SK-N-SH (cell line): ENCODE data around the gene FRMD8. TPM values are rescaled to one million over a fixed set of nuclear protein-coding genes. Genes with fewer than 3 reads are reported as not detected.
A peak's percentile ranks its signal among the peaks of the same experiment; 100 is the strongest.

ENCODE experiments used
- CTCF ChIA-PET: fragments of 300-600, 350-600 bp; formaldehyde crosslinking; extraction: SDS; loops from one replicate; lab custom pipeline; 2021; lab: Yijun Ruan, JAX
- POLR2A ChIA-PET: fragments of 350-600 bp; sonication (Branson Sonifier 250); formaldehyde crosslinking; extraction: SDS; loops from one replicate; lab custom pipeline; 2020; ENCODE audit warnings: antibody characterized with exemption, inconsistent platforms; lab: Yijun Ruan, JAX
- DNase-seq: peaks from one replicate; pipeline ENCODE4 v3.0.0; 2012
- H2AFZ ChIP-seq: fragments of 200-600 bp; sonication (generic); 2 replicates; pipeline ENCODE4 v1.8.1; 2016; ENCODE audit warnings: antibody characterized with exemption, mild to moderate bottlenecking, low read depth
- H3F3A ChIP-seq: fragments of 200-600 bp; sonication (generic); replicated peaks from 2 replicates; pipeline ENCODE3; 2016; ENCODE audit warnings: antibody characterized with exemption, mild to moderate bottlenecking; ENCODE audit not compliant: insufficient read depth
- H3K27ac ChIP-seq, 2 experiments: fragments of 200-500 bp in 1 of 2; fragments of 200-600 bp in 1 of 2; sonication (Bioruptor generic) in 1 of 2; sonication (generic), shearing (Covaris generic) in 1 of 2; 2 replicates each; pipeline versions ENCODE4 v1.5.1 to v1.6.1; 2014 to 2016; ENCODE audit warnings: low read depth in 2 of 2, inconsistent platforms in 1 of 2, low read length in 1 of 2, mild to moderate bottlenecking in 1 of 2, mixed read lengths in 1 of 2
- H3K27me3 ChIP-seq: fragments of 200-600 bp; sonication (generic), shearing (Covaris generic); 2 replicates; pipeline ENCODE4 v1.6.1; 2016; ENCODE audit warnings: mixed run types; ENCODE audit not compliant: insufficient read depth
- H3K36me3 ChIP-seq, 2 experiments: fragments of 200-500 bp in 1 of 2; fragments of 200-600 bp in 1 of 2; sonication (Bioruptor generic) in 1 of 2; sonication (generic) in 1 of 2; replicated peaks in 1 of 2; 2 replicates each; pipeline versions ENCODE3 to v1.5.1; 2014 to 2016; ENCODE audit warnings: low read length in 1 of 2, mild to moderate bottlenecking in 1 of 2; ENCODE audit not compliant: insufficient read depth in 2 of 2, control insufficient read depth in 1 of 2
- H3K4me1 ChIP-seq, 2 experiments: fragments of 200-500 bp in 1 of 2; fragments of 200-600 bp in 1 of 2; sonication (Bioruptor generic) in 1 of 2; sonication (generic), shearing (Covaris generic) in 1 of 2; 2 replicates each; pipeline versions ENCODE4 v1.5.1 to v1.6.1; 2014 to 2016; ENCODE audit warnings: low read depth in 1 of 2, low read length in 1 of 2, mixed run types in 1 of 2; ENCODE audit not compliant: insufficient read depth in 2 of 2, control insufficient read depth in 1 of 2
- H3K4me2 ChIP-seq: fragments of 200-600 bp; sonication (generic), shearing (Covaris generic); 2 replicates; pipeline ENCODE4 v1.6.1; 2017; ENCODE audit warnings: mixed run types
- H3K4me3 ChIP-seq, 2 experiments: fragments of 200-500 bp in 1 of 2; fragments of 200-600 bp in 1 of 2; sonication (Bioruptor generic) in 1 of 2; sonication (generic), shearing (Covaris generic) in 1 of 2; 2 replicates each; pipeline versions ENCODE4 v1.5.1 to v1.8.1; 2014 to 2016; ENCODE audit warnings: low read depth in 2 of 2, inconsistent platforms in 1 of 2, low read length in 1 of 2, mild to moderate bottlenecking in 1 of 2, mixed read lengths in 1 of 2, moderate library complexity in 1 of 2
- H3K79me2 ChIP-seq: fragments of 200-600 bp; sonication (generic); 2 replicates; pipeline ENCODE4 v1.8.1; 2017; ENCODE audit warnings: mild to moderate bottlenecking; ENCODE audit not compliant: insufficient read depth
- H3K9ac ChIP-seq: fragments of 200-600 bp; sonication (generic); 2 replicates; pipeline ENCODE4 v1.6.1; 2017; ENCODE audit warnings: mixed run types
- H3K9me2 ChIP-seq: fragments of 200-600 bp; sonication (generic); 2 replicates; pipeline ENCODE4 v1.6.1; 2017; ENCODE audit warnings: mixed run types
- H3K9me3 ChIP-seq: fragments of 200-600 bp; sonication (generic); 2 replicates; pipeline ENCODE4 v1.6.1; 2017; ENCODE audit warnings: mixed run types, mild to moderate bottlenecking, moderate library complexity
- H4K20me1 ChIP-seq: fragments of 200-600 bp; sonication (generic); 2 replicates; pipeline ENCODE4 v1.6.1; 2017; ENCODE audit warnings: mild to moderate bottlenecking, mixed run types; ENCODE audit not compliant: insufficient read depth
- CHD2 ChIP-seq: fragments of 150-350 bp; IDR thresholded peaks from 2 replicates; pipeline ENCODE4 v1.6.1; 2018; ENCODE audit warnings: low read length; ENCODE audit not compliant: partially characterized antibody
- ELF1 ChIP-seq: IDR thresholded peaks from 2 replicates; pipeline ENCODE4 v1.4.0; 2012
- EP300 ChIP-seq, 2 experiments: IDR thresholded peaks; 2 replicates each; pipeline versions ENCODE4 v1.4.0 to v1.6.1; 2012; ENCODE audit warnings: borderline replicate concordance in 1 of 2, low read depth in 1 of 2, low read length in 1 of 2
- EZH2phosphoT487 ChIP-seq: fragments of 200-600 bp; sonication (generic); IDR thresholded peaks from 2 replicates; pipeline ENCODE4 v1.6.1; 2017; ENCODE audit warnings: low read depth, mixed run types, mild to moderate bottlenecking, antibody characterized with exemption, moderate library complexity, borderline replicate concordance
- FOSL2 ChIP-seq: IDR thresholded peaks from 2 replicates; pipeline ENCODE4 v1.4.0; 2012; ENCODE audit warnings: low read depth, mild to moderate bottlenecking, moderate library complexity, borderline replicate concordance
- FOXM1 ChIP-seq: IDR thresholded peaks from 2 replicates; pipeline ENCODE4 v1.4.0; 2012; ENCODE audit warnings: low read depth, mild to moderate bottlenecking
- GATA2 ChIP-seq: sonication (generic); formaldehyde crosslinking; IDR thresholded peaks from 2 replicates; pipeline ENCODE4 v1.5.0; 2020; ENCODE audit warnings: mild to moderate bottlenecking, missing genetic modification reagents
- MAX ChIP-seq: IDR thresholded peaks from 2 replicates; pipeline ENCODE4 v1.4.0; 2012; ENCODE audit warnings: low read depth
- MEF2A ChIP-seq: IDR thresholded peaks from 2 replicates; pipeline ENCODE4 v1.4.0; 2012; ENCODE audit warnings: low read depth, borderline replicate concordance
- MXI1 ChIP-seq: IDR thresholded peaks from 2 replicates; pipeline ENCODE4 v1.6.1; 2012; ENCODE audit warnings: mild to moderate bottlenecking, low read depth, low read length, improper control_type of control experiment
- NFIC ChIP-seq: IDR thresholded peaks from 2 replicates; pipeline ENCODE4 v1.4.0; 2012; ENCODE audit warnings: borderline replicate concordance
- NRF1 ChIP-seq: IDR thresholded peaks from 2 replicates; pipeline ENCODE4 v1.6.1; 2012; ENCODE audit warnings: low read depth, mild to moderate bottlenecking, low read length
- PBX3 ChIP-seq: IDR thresholded peaks from 2 replicates; pipeline ENCODE4; 2012
- POLR2AphosphoS5 ChIP-seq: IDR thresholded peaks from 2 replicates; pipeline ENCODE4 v1.6.1; 2012; ENCODE audit warnings: low read depth, low read length
- REST ChIP-seq: IDR thresholded peaks from 2 replicates; pipeline ENCODE4 v1.6.1; 2012; ENCODE audit warnings: mild to moderate bottlenecking, low read depth, low read length, moderate library complexity
- RFX5 ChIP-seq: IDR thresholded peaks from 2 replicates; pipeline ENCODE4 v1.6.1; 2012; ENCODE audit warnings: mild to moderate bottlenecking, improper control_type of control experiment, low read length
- RXRA ChIP-seq: IDR thresholded peaks from 2 replicates; pipeline ENCODE4 v1.4.0; 2012; ENCODE audit warnings: low read depth, mild to moderate bottlenecking, borderline replicate concordance
- SIN3A ChIP-seq: IDR thresholded peaks from 2 replicates; pipeline ENCODE4 v1.6.1; 2012; ENCODE audit warnings: low read depth, mild to moderate bottlenecking, low read length, moderate library complexity, borderline replicate concordance
- SMC3 ChIP-seq: IDR thresholded peaks from 2 replicates; pipeline ENCODE4 v1.6.1; 2012; ENCODE audit warnings: low read depth, low read length, improper control_type of control experiment
- TAF1 ChIP-seq: IDR thresholded peaks from 2 replicates; pipeline ENCODE4 v1.6.1; 2012; ENCODE audit warnings: low read depth, mild to moderate bottlenecking, low read length, moderate library complexity, borderline replicate concordance
- TCF12 ChIP-seq: IDR thresholded peaks from 2 replicates; pipeline ENCODE4 v1.4.0; 2012
- USF1 ChIP-seq: IDR thresholded peaks from 2 replicates; pipeline ENCODE4 v1.4.0; 2012; ENCODE audit warnings: low read depth, borderline replicate concordance
- USF2 ChIP-seq: fragments of 150-350 bp; IDR thresholded peaks from 2 replicates; pipeline ENCODE4 v1.6.1; 2017; ENCODE audit warnings: antibody characterized with exemption, low read length, low read depth, borderline replicate concordance
- YY1 ChIP-seq: IDR thresholded peaks from 2 replicates; pipeline ENCODE4 v1.4.0; 2012; ENCODE audit warnings: low read depth, mild to moderate bottlenecking
- WGBS: methylation state at CpG from one replicate; pipeline ENCODE4 v1.1.6; 2017; ENCODE audit warnings: low lambda C conversion rate; 5-methylcytosine and 5-hydroxymethylcytosine counted together
- polyA plus RNA-seq, 3 experiments: library from polyadenylated mRNA; depleted of rRNA; stranded (reverse); fragments of >200 nt; gene quantifications; 2 replicates each; pipeline ENCODE4 v1.2.3, GENCODE V29; 2012

The FRMD8 gene
- polyA plus RNA-seq, 1 of the 3 experiments (the other 2 are of a cell fraction): 19.0 TPM

GRCh38 chr11:65418681-65419459 is 32.4 kb downstream of the FRMD8 start (continued):
- peak; percentile 88 for TF ChIP-seq MAX
- TF ChIP-seq SMC3: no peak
- no peak for TF ChIP-seq REST
- peak; percentile 80 for TF ChIP-seq CHD2
- peak; percentile 50; the same call in 1 of the 2 replicates for TF ChIP-seq MXI1
- TF ChIP-seq RXRA: peak; percentile 46; the same call in 1 of the 2 replicates
- no peak for TF ChIP-seq FOSL2
- no peak for TF ChIP-seq YY1
- no peak for TF ChIP-seq ELF1
- TF ChIP-seq MEF2A: no peak
- no peak for TF ChIP-seq NRF1
- TF ChIP-seq RFX5: 0 out of 2 replicates have a peak, but pooled peaks have one; percentile 9
- no peak for TF ChIP-seq EZH2phosphoT487
- TF ChIP-seq TCF12: peak; percentile 27
- peak; percentile 58; the same call in 1 of the 2 replicates for TF ChIP-seq TAF1
- TF ChIP-seq POLR2AphosphoS5: peak; percentile 55; the same call in 1 of the 2 replicates
- TF ChIP-seq GATA2 (CRISPR knock-in tag): no peak
- TF ChIP-seq NFIC: peak; percentile 86
- TF ChIP-seq, all 33 proteins: peak for 14

GRCh38 chr11:65419460-65419771 is 33.0 kb downstream of the FRMD8 start:
- peak overlapping the region; percentile 94 for H3K4me2 ChIP-seq
- peaks cover 50 to 61% of the 10 kb centered on the region in 2 experiments for H3K4me1 ChIP-seq
- peak overlapping the region; percentile 100 for H3K27ac ChIP-seq
- WGBS: 63% methylated on average over 7 of the region's 7 CpGs
- no peak for DNase-seq
- peak overlapping the region; percentile 98 for H3K9ac ChIP-seq
- no peak overlapping the region for H2AFZ ChIP-seq
- ChIA-PET POLR2A (interaction anchor here (1.1 to 17.2 kb wide), 6 partner anchors 25 to 79 kb away, joined by 4 to 1027 read pairs (median 8); partner anchors contain the start of gene MALAT1), CTCF (interaction anchor here (1.0 to 13.0 kb wide), 10 partner anchors 30 to 103 kb away, joined by 3 to 223 read pairs (median 6); partner anchors contain the start of genes MALAT1 and SLC25A45)
- peak overlapping the region; percentile 13 to 18; a peak in 3 of 4 replicates for H3K4me3 ChIP-seq
- peaks cover 18% of the 10 kb centered on the region for H4K20me1 ChIP-seq
- no peaks in the 10 kb centered on the region for H3K9me2 ChIP-seq
- H3K36me3 ChIP-seq: peaks cover 6 to 14% of the 10 kb centered on the region in 2 experiments
- H3F3A ChIP-seq: peaks cover 57% of the 10 kb centered on the region
- peaks cover 84% of the 10 kb centered on the region for H3K79me2 ChIP-seq
- no peaks in the 10 kb centered on the region for H3K9me3 ChIP-seq
- no peaks in the 10 kb centered on the region for H3K27me3 ChIP-seq
- no peak for TF ChIP-seq USF2
- TF ChIP-seq MXI1: no peak
- no peak for TF ChIP-seq USF1
- no peak for TF ChIP-seq GATA2 (CRISPR knock-in tag)
- TF ChIP-seq PBX3: no peak
- TF ChIP-seq ELF1: no peak
- no peak for TF ChIP-seq SIN3A
- TF ChIP-seq TAF1: no peak
- TF ChIP-seq EP300 (IDR thresholded peaks at IDR 0.05; ENCODE audit: borderline replicate concordance in 1 of 2, low read depth in 1 of 2, low read length in 1 of 2): no peak
- TF ChIP-seq FOXM1: no peak
- TF ChIP-seq FOSL2: no peak
- TF ChIP-seq RXRA: no peak
- TF ChIP-seq NFIC: no peak
- no peak for TF ChIP-seq YY1
